ENCODE measurements around the gene IL26.

Gene IL26

DNA sequence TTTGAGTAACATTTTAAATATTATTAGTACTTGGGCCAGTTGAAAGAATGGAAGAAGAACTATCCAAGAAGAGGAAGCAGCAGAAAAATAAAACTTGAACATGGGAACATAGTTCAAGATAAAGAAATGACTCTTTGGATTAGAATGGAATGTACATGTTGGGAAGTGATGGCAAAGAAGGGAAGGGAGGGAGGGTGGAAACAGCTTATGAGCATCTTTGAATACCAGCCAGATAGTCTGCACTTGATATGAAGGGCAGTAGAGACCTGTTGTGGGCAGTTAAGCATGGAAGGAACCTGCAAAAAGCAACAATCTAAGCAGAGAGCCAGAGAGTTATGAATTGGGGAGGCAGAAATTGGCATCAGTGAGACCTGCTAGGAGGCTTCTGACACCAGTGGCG, 37.8 kb upstream of the IL26 start:
- Histone ChIP-seq H3K4me2 (ENCODE audit: low read length) (no peak overlapping the region), H3K27ac (ENCODE audit: low read depth, low read length) (no peak overlapping the region), H3K4me1 (ENCODE audit: control insufficient read depth, low read length) (no peaks in the 10 kb centered on the region), H3K4me3 (ENCODE audit: low read length) (no peak overlapping the region), H3K79me2 (ENCODE audit: control insufficient read depth, low read length) (no peaks in the 10 kb centered on the region), H3K9me2 (replicated peaks; ENCODE audit: control insufficient read depth, low read length) (no peaks in the 10 kb centered on the region), H3K27me3 (ENCODE audit: control insufficient read depth, low read length) (peaks cover 16% of the 10 kb centered on the region), H3K36me3 (ENCODE audit: control insufficient read depth, low read length) (no peaks in the 10 kb centered on the region), H3F3A (ENCODE audit: control insufficient read depth, insufficient read depth) (no peaks in the 10 kb centered on the region), H4K20me1 (ENCODE audit: control insufficient read depth, insufficient read depth, low read depth, low read length) (no peaks in the 10 kb centered on the region), H3K9me3 (ENCODE audit: control insufficient read depth, insufficient read depth, low read length) (no peaks in the 10 kb centered on the region)
- TF ChIP-seq, protein P1, sequence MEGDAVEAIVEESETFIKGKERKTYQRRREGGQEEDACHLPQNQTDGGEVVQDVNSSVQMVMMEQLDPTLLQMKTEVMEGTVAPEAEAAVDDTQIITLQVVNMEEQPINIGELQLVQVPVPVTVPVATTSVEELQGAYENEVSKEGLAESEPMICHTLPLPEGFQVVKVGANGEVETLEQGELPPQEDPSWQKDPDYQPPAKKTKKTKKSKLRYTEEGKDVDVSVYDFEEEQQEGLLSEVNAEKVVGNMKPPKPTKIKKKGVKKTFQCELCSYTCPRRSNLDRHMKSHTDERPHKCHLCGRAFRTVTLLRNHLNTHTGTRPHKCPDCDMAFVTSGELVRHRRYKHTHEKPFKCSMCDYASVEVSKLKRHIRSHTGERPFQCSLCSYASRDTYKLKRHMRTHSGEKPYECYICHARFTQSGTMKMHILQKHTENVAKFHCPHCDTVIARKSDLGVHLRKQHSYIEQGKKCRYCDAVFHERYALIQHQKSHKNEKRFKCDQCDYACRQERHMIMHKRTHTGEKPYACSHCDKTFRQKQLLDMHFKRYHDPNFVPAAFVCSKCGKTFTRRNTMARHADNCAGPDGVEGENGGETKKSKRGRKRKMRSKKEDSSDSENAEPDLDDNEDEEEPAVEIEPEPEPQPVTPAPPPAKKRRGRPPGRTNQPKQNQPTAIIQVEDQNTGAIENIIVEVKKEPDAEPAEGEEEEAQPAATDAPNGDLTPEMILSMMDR (IDR thresholded peaks at IDR 0.05; ENCODE audit: low read depth, low read length, poor library complexity, severe bottlenecking): no peak
- TF ChIP-seq EZH2phosphoT487 (IDR thresholded peaks at IDR 0.05; ENCODE audit: borderline replicate concordance, low read length): no peak

DNA sequence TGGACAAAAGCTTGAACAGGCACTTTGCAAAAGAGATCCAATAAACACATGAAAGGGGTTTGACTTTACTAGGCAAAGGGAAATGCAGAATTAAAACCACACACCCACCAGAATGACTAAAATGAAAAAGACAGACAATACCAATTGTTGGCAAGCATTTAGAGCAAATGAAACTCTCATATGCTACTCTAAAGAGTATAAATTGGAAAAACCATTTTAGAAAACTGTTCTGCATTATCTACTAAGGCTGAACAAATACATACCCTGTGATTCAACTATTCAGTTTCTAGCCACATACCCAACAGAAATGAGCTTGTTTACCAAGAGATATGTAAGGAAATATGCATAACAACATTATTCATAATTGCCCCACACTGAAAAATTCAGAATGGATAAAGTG, 36.3 kb upstream of the IL26 start:
- H3K4me1 ChIP-seq (ENCODE audit: control insufficient read depth, low read length): no peaks in the 10 kb centered on the region
- TF ChIP-seq, protein P1 (IDR thresholded peaks at IDR 0.05; ENCODE audit: low read depth, low read length, poor library complexity, severe bottlenecking): no peak
- TF ChIP-seq EZH2phosphoT487 (IDR thresholded peaks at IDR 0.05; ENCODE audit: borderline replicate concordance, low read length): no peak

DNA sequence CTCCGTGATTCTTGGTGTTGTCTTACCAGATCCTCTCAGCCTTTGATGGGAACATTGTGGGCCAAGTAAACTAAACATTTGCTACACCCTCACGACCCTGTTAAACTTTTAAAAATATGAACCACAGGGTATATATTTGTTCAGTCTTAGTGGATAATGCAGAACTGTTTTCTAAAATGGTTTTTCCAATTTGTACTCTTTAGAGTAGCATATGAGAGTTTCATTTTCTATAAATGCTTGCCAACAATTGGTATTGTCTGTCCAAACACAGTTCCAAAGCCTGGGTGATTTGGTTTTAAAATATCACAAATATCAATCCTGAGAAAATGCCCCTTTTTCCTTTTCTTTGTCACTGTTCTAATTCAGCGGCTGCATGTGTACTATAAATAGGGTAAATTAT, 34.5 kb upstream of the IL26 start:
- Histone ChIP-seq H3K4me2 (ENCODE audit: low read length) (no peak overlapping the region), H3K4me1 (ENCODE audit: control insufficient read depth, low read length) (no peaks in the 10 kb centered on the region), H3F3A (ENCODE audit: control insufficient read depth, insufficient read depth) (no peaks in the 10 kb centered on the region), H3K9me3 (ENCODE audit: control insufficient read depth, insufficient read depth, low read length) (no peaks in the 10 kb centered on the region), H3K79me2 (ENCODE audit: control insufficient read depth, low read length) (no peaks in the 10 kb centered on the region), H3K27me3 (ENCODE audit: control insufficient read depth, low read length) (peaks cover 14% of the 10 kb centered on the region), H3K9me2 (replicated peaks; ENCODE audit: control insufficient read depth, low read length) (no peaks in the 10 kb centered on the region), H3K4me3 (ENCODE audit: low read length) (no peak overlapping the region), H3K27ac (ENCODE audit: low read depth, low read length) (no peak overlapping the region), H3K36me3 (ENCODE audit: control insufficient read depth, low read length) (no peaks in the 10 kb centered on the region), H4K20me1 (ENCODE audit: control insufficient read depth, insufficient read depth, low read depth, low read length) (no peaks in the 10 kb centered on the region)
- TF ChIP-seq, protein P1 (IDR thresholded peaks at IDR 0.05; ENCODE audit: low read depth, low read length, poor library complexity, severe bottlenecking): no peak
- no peak for TF ChIP-seq EZH2phosphoT487 (IDR thresholded peaks at IDR 0.05; ENCODE audit: borderline replicate concordance, low read length)

More for the DNA sequence above, 36.3 kb upstream of the IL26 start:
- no peaks in the 10 kb centered on the region for H3K9me3 ChIP-seq (ENCODE audit: control insufficient read depth, insufficient read depth, low read length)
- no peaks in the 10 kb centered on the region for H3K9me2 ChIP-seq (replicated peaks; ENCODE audit: control insufficient read depth, low read length)
- H4K20me1 ChIP-seq (ENCODE audit: control insufficient read depth, insufficient read depth, low read depth, low read length): no peaks in the 10 kb centered on the region
- no peak overlapping the region for H3K4me3 ChIP-seq (ENCODE audit: low read length)
- no peaks in the 10 kb centered on the region for H3K36me3 ChIP-seq (ENCODE audit: control insufficient read depth, low read length)
- H3K27ac ChIP-seq (ENCODE audit: low read depth, low read length): no peak overlapping the region
- peaks cover 14% of the 10 kb centered on the region for H3K27me3 ChIP-seq (ENCODE audit: control insufficient read depth, low read length)
- no peaks in the 10 kb centered on the region for H3K79me2 ChIP-seq (ENCODE audit: control insufficient read depth, low read length)
- no peaks in the 10 kb centered on the region for H3F3A ChIP-seq (ENCODE audit: control insufficient read depth, insufficient read depth)
- H3K4me2 ChIP-seq (ENCODE audit: low read length): no peak overlapping the region
